Liver (tissue), 3 donors: ENCODE data around the gene AIG1.

Experiments
- ATF3 ChIP-seq: IDR thresholded peaks from 2 replicates; pipeline ENCODE4 v1.6.1; 2016; ENCODE audit warnings: antibody characterized with exemption
- CTCF ChIP-seq: fragments of 150-350 bp; IDR thresholded peaks from 2 replicates; pipeline ENCODE4 v1.5.1; 2017; ENCODE audit warnings: improper control_type of control experiment, low read depth, low read length; ENCODE audit not compliant: missing input control
- EGR1 ChIP-seq, 2 donors: IDR thresholded peaks; 2 replicates each; pipeline ENCODE4 v1.6.1; 2016 to 2018; ENCODE audit warnings: antibody characterized with exemption in 2 of 2, low read depth in 2 of 2
- FOXA1 ChIP-seq: IDR thresholded peaks from 2 replicates; pipeline ENCODE4 v1.6.1; 2016; ENCODE audit warnings: antibody characterized with exemption
- GABPA ChIP-seq, 2 donors: IDR thresholded peaks in 1 of 2; conservative IDR thresholded peaks in 1 of 2; 2 replicates each; pipeline ENCODE4 v1.6.1; 2016; ENCODE audit warnings: antibody characterized with exemption in 2 of 2, mild to moderate bottlenecking in 1 of 2, moderate library complexity in 1 of 2
- JUND ChIP-seq, 2 donors: IDR thresholded peaks; 2 replicates each; pipeline ENCODE4 v1.6.1; 2016; ENCODE audit warnings: antibody characterized with exemption in 2 of 2
- MAX ChIP-seq: IDR thresholded peaks from 2 replicates; pipeline ENCODE4 v1.6.1; 2016; ENCODE audit warnings: antibody characterized with exemption
- RAD21 ChIP-seq, 2 donors: IDR thresholded peaks; 2 replicates each; pipeline ENCODE4 v1.6.1; 2016; ENCODE audit warnings: antibody characterized with exemption in 2 of 2, mild to moderate bottlenecking in 2 of 2
- RXRA ChIP-seq, 2 donors: IDR thresholded peaks; 2 replicates each; pipeline ENCODE4 v1.6.1; 2017 to 2018; ENCODE audit warnings: antibody characterized with exemption in 2 of 2, mild to moderate bottlenecking in 1 of 2
- YY1 ChIP-seq: IDR thresholded peaks from 2 replicates; pipeline ENCODE4 v1.6.1; 2016; ENCODE audit warnings: antibody characterized with exemption, mild to moderate bottlenecking
- donor health status: healthy.
- donor health status: healthy.

- no peak for TF ChIP-seq CTCF
- TF ChIP-seq YY1 = no peak
- TF ChIP-seq JUND (IDR thresholded peaks at IDR 0.05) = no peak
- TF ChIP-seq FOXA1 = no peak
- no peak for TF ChIP-seq RAD21 (IDR thresholded peaks at IDR 0.05)
- TF ChIP-seq MAX = no peak
- no peak for TF ChIP-seq ATF3
- no peak for TF ChIP-seq GABPA (IDR thresholded peaks at IDR 0.05 in 1 of 2, conservative IDR thresholded peaks at IDR 0.05 in 1 of 2)
- TF ChIP-seq RXRA (IDR thresholded peaks at IDR 0.05) = no peak
- no peak for TF ChIP-seq EGR1 (IDR thresholded peaks at IDR 0.05; ENCODE audit: low read depth in 2 of 2)
Observed at GRCh38 chr6:143322386-143322785, 261.7 kb downstream of the AIG1 start.
